GM23248 (cell line): ENCODE results near the gene NPAS2.

Experiments
- EZH2 ChIP-seq: fragments of 200-600 bp; sonication (generic); IDR thresholded peaks from 2 replicates; pipeline ENCODE4 v1.6.1; 2018; ENCODE audit warnings: antibody characterized with exemption, mild to moderate bottlenecking; ENCODE audit not compliant: insufficient read depth, poor library complexity, severe bottlenecking
- EZH2phosphoT487 ChIP-seq: fragments of 200-600 bp; sonication (generic); IDR thresholded peaks from 2 replicates; pipeline ENCODE4 v1.6.1; 2018; ENCODE audit warnings: antibody characterized with exemption, moderate library complexity, mild to moderate bottlenecking, low read depth; ENCODE audit not compliant: insufficient read depth

DNA sequence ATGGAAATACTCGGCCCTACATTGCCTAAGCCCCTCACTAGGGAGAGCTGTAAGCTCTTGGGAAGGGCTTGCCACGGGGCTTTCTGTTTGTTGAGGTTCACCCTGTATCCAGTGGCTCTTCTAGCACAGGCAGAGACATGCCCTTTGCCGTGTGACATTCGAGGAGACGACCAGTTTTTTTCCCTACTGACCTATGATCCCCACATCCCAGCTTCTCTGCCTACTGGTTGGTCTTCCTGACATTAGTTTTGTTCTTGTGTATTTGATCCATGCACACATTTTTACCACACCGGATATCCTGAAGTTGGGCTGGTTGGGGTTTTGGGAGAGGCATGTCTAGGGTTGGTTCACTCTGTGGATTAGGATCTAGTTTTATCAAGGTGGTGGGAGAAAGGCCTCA is 69.3 kb downstream of the NPAS2 start:
- TF ChIP-seq EZH2 = no peak
- TF ChIP-seq EZH2phosphoT487 = no peak
